PC-9 (cell line): ENCODE results near the gene ARMC2.

Source experiments
- CTCF ChIP-seq: fragments of 200-600 bp; sonication (generic); conservative IDR thresholded peaks from 2 replicates; pipeline ENCODE4 v1.6.1; 2017; ENCODE audit warnings: mixed run types, antibody characterized with exemption, mild to moderate bottlenecking, moderate library complexity
- EZH2 ChIP-seq: fragments of 200-600 bp; sonication (generic); IDR thresholded peaks from 2 replicates; pipeline ENCODE4 v1.8.0; 2017; ENCODE audit warnings: antibody characterized with exemption, low read depth

GRCh38 chr6:108989700-108990099, 141.5 kb downstream of the ARMC2 start:
- TF ChIP-seq CTCF (no peak), EZH2 (no peak)
